Measurements from ENCODE around the gene CDHR2.

DNA sequence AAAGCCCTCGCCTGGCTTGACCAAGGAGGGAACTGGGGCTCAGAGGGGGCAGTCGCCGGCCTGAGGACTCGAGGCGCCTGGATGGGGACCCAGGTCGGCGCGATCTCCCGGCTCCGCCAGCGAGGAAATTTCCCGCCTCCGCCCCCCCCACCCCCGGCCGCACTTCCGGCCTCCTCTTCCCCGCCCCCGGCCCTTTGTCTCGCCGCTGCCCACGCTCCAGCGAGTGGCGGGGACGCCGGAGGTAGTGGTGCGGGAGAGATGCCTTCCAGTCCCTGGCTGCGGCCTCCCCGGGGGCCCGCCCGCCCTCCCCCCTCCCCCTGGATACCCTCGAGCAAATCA, 61.3 kb downstream of the CDHR2 start:
- TF ChIP-seq EZH2 (IDR thresholded peaks at IDR 0.05) (no peak), POLR2AphosphoS5 (IDR thresholded peaks at IDR 0.05; ENCODE audit: borderline replicate concordance, low read depth, low read length) (no peak)
